Central memory CD8-positive, alpha-beta T cell (primary cell): ENCODE results near the gene GUCY2C.
"Not testable (repeated sequence)": the region's sequence is repeated elsewhere in the genome, so short reads cannot be mapped to it uniquely, and the experiment has no call there.

ENCODE experiments used
- ATAC-seq: fragments of 150-1000 bp; cut with Tn5 transposase; replicated peaks from 2 replicates; pipeline ENCODE4 v1.10.0; 2022; ENCODE audit warnings: mild to moderate bottlenecking, moderate FRiP score, moderate number of reproducible peaks; ENCODE audit not compliant: poor library complexity, severe bottlenecking; ENCODE audit errors: extremely low read depth
- DNase-seq, 2 donors: peaks; one replicate each; pipeline ENCODE4 v3.0.0; 2021; ENCODE audit warnings: low spot score in 2 of 2
- H3K27ac Mint-ChIP-seq: one replicate; pipeline ENCODE4 v1.8.0; 2022; ENCODE audit warnings: low read depth, mild to moderate bottlenecking, moderate library complexity, mixed read lengths
- H3K27me3 Mint-ChIP-seq: one replicate; pipeline ENCODE4 v1.8.0; 2022; ENCODE audit warnings: mixed read lengths
- H3K36me3 Mint-ChIP-seq: one replicate; pipeline ENCODE4 v1.8.0; 2022; ENCODE audit warnings: mild to moderate bottlenecking, moderate library complexity, mixed read lengths; ENCODE audit not compliant: insufficient read depth
- H3K4me1 Mint-ChIP-seq: one replicate; pipeline ENCODE4 v1.8.0; 2022; ENCODE audit warnings: mixed read lengths
- H3K4me3 Mint-ChIP-seq: one replicate; pipeline ENCODE4 v1.8.0; 2022; ENCODE audit warnings: mild to moderate bottlenecking, moderate library complexity, mixed read lengths
- H3K9me3 Mint-ChIP-seq: one replicate; pipeline ENCODE4 v1.8.0; 2022; ENCODE audit warnings: mixed read lengths

GUCY2C gene

DNA sequence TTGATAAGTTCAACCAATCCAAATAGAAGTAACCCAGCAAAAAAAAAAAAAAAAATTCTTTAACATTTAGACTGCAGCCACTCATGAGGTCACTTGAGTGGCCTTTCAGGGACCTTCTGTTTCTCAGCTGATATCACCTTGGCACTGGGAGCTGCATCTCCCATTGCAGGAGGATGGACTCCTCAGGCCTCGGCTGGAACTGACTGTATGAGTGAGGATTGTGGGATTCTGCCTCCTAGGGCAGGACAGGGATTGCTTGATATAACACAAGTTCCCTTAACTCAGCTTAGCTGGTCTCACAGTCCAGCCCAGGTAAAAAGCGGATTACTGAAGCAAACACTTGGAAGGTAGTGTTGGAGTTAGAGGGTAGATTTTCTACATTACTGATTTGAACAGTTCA lies 3.5 kb upstream of the GUCY2C start:
- H3K27ac Mint-ChIP-seq, result no peak overlapping the region

DNA sequence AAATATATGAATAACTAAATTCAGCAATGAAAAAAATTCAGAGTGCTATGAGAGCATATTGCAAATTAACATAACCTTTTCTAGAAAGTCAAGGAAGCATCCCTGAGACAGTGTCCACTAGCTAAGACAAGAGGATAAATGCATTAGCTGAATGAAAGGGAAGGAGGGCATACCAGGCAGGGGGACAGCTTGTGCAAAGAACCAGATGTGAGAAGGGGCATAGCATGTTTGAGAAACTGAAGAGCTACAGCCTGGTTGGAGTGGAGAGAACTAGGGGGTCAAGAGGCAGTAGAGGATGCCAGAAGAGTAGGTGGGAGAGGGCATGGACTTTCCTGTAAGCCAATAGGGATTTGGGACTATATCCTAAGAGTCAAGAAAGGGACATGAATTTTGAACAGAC lies 2.2 kb upstream of the GUCY2C start:
- no peak for DNase-seq
- Mint-ChIP-seq H3K27me3 (peaks cover 44% of the 10 kb centered on the region), H3K36me3 (no peaks in the 10 kb centered on the region), H3K27ac (no peak overlapping the region), H3K4me1 (no peaks in the 10 kb centered on the region), H3K4me3 (no peak overlapping the region), H3K9me3 (no peaks in the 10 kb centered on the region)
- no peak for ATAC-seq

More for the DNA sequence above, 3.5 kb upstream of the GUCY2C start:
- no peaks in the 10 kb centered on the region for H3K36me3 Mint-ChIP-seq
- H3K9me3 Mint-ChIP-seq, result no peaks in the 10 kb centered on the region
- no peak overlapping the region for H3K4me3 Mint-ChIP-seq
- H3K4me1 Mint-ChIP-seq, result no peaks in the 10 kb centered on the region
- DNase-seq (no peak), ATAC-seq (no peak)
- peaks cover 33% of the 10 kb centered on the region for H3K27me3 Mint-ChIP-seq

DNA sequence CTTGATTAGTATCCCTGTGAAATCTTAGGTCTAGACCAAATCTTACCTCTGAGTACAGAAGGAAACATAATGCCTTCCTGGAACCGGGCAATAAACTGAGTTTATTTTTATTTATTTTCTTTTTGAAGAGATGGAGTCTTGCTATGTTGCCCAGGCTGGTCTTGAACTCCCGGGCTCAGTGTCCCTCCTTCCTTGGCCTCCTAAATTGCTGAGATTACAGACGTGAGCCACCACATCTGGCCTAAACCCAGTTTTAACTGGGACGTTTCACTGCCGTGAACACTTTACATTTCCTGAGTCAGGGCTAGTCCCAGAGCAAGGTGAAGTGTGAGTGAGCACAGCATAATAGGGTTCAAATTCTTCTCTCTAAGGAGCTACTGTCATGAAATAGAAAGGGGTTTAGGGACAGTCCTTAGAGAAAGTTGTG lies 671 bp downstream of the GUCY2C start:
- ATAC-seq, result no peak
- Mint-ChIP-seq H3K4me1 (no peaks in the 10 kb centered on the region), H3K27me3 (peaks cover 51% of the 10 kb centered on the region), H3K4me3 (no peak overlapping the region), H3K36me3 (no peaks in the 10 kb centered on the region), H3K9me3 (no peaks in the 10 kb centered on the region), H3K27ac (no peak overlapping the region)
- DNase-seq, result no peak

DNA sequence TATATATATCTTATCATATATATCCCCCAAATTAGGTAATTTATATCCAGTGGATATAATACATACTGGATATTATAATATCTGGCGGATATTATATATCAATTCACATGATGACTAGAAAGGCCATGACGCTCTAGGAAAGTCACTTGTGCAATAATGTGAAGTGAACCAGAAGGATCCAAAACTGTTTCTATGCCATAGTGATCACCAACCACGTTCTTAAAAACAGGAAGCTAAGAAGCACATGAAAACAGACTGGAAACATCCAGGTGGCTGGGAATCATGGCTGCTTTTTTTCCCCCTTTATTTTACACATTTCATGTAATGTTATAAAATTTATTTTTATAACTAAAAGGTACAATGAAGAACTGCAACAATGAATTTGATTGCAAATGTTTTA lies 1.4 kb downstream of the GUCY2C start:
- Mint-ChIP-seq H3K36me3 (no peaks in the 10 kb centered on the region), H3K27me3 (peaks cover 51% of the 10 kb centered on the region), H3K4me3 (no peak overlapping the region), H3K4me1 (no peaks in the 10 kb centered on the region), H3K9me3 (no peaks in the 10 kb centered on the region), H3K27ac (no peak overlapping the region)
- no peak for DNase-seq
- no peak for ATAC-seq

DNA sequence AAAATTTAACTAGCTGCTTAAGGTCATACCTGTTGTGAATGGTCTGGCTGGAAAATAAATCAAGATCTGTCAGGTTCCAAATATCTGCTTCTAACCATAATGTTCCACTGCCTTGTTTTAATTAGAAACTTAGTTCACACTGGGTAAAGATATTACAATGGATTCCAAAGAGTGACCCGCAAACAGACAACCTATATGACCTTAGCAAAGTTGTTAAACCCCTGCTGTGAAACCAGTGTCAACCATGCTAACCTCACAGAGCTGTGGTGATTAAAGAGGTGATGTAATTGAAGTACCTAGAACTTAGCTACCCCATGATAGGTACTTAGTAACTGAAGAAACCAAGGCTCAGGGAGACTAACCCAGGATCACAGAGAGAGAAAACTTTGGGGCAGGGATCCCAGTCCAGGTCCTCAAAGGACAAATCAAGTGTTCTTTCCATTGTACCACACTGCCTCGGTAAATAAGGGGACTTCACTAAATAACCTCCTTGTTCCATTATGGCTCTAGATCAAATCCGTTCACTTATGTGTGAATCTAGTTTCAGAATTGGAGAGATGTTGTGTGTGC lies 2.2 kb downstream of the GUCY2C start:
- Mint-ChIP-seq H3K4me1 (no peaks in the 10 kb centered on the region), H3K27ac (no peak overlapping the region), H3K9me3 (no peaks in the 10 kb centered on the region), H3K4me3 (no peak overlapping the region), H3K27me3 (peaks cover 49% of the 10 kb centered on the region), H3K36me3 (no peaks in the 10 kb centered on the region)
- DNase-seq (no peak), ATAC-seq (no peak)

DNA sequence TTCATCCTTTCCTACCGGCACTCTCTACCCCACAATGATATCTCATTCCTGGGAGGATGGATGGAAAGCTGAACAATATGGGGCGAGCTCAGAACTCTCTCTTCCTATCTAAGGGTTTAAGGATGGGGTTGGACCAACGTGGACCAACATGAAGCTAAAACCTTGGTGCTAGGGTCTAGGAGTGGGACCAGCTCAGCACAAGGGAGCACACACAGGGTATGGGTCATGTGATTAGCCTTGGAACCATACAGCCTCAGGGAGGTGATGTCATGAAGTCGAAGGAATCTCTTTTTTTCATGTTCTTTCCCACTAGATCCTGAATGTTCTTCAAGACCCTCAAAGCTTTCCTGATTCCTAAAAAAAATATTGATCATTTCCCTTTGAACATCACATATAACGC lies 3.3 kb downstream of the GUCY2C start:
- Mint-ChIP-seq H3K9me3 (no peaks in the 10 kb centered on the region), H3K27ac (no peak overlapping the region), H3K4me1 (no peaks in the 10 kb centered on the region), H3K27me3 (peaks cover 38% of the 10 kb centered on the region), H3K36me3 (no peaks in the 10 kb centered on the region), H3K4me3 (no peak overlapping the region)
- ATAC-seq (no peak), DNase-seq (no peak)

DNA sequence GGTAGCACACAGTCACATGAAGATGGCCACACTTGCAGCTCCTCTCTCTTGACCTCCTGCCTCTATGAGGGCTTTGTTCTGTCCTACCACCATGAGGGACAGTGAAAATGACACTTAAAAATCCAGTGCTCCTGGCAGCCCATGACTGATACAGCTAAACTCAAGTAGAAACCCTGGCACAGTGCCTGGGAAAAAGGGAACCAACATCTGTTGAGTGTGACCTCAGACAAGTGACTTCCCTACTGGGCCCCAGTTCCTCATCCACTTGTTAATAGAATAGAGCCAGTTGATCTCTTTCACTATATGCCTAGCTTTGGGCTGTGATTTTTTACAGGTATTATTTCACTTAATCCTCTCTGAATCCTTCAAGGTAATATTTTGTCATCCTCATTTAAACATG lies 4.8 kb downstream of the GUCY2C start:
- DNase-seq (no peak), ATAC-seq (no peak)
- Mint-ChIP-seq H3K9me3 (no peaks in the 10 kb centered on the region), H3K27me3 (peaks cover 27% of the 10 kb centered on the region), H3K27ac (no peak overlapping the region), H3K36me3 (no peaks in the 10 kb centered on the region), H3K4me3 (no peak overlapping the region), H3K4me1 (no peaks in the 10 kb centered on the region)

DNA sequence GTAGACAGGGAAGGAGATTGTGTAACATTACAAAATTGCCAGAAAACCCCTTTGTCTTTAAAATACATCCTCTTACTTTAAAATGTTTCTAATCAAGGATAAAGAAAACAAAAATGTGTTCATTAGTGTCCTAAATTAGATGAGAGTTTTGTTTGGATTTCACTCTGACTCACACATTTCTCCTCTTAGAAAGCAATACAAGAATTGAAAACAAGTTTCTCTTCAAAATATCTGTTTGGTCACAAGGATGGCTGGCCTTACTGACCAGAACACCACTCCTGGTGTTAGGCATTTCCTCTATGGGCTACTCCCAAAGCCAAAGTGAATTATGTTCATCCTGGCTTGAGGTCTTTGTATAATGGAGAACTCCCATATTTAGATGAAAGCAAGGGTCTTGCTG lies 6.4 kb downstream of the GUCY2C start:
- H3K36me3 Mint-ChIP-seq, result no peaks in the 10 kb centered on the region
- no peak for DNase-seq
- no peaks in the 10 kb centered on the region for H3K9me3 Mint-ChIP-seq
- H3K27ac Mint-ChIP-seq, result no peak overlapping the region
- H3K4me1 Mint-ChIP-seq, result no peaks in the 10 kb centered on the region
- peaks cover 18% of the 10 kb centered on the region for H3K27me3 Mint-ChIP-seq
- H3K4me3 Mint-ChIP-seq, result no peak overlapping the region
- no peak for ATAC-seq

DNA sequence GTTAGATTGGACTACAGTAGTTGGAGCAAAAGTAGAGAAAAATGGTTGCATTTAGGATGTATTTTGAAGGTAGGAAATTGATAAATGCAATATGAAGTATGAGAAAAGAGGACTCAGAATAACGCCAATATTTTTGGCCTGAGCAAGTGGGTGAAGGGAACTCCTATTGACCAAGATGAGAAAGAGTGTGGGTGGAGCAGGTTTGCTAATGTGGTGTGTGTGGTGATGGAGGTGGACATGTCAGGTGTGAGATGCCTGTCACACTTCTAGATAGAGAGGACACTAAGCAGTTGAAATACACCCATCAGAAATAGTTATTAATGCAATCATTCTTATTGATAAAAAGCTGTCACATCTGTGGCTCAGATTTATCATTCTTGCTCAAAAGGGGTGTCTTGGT lies 7.3 kb downstream of the GUCY2C start:
- no peak for ATAC-seq
- Mint-ChIP-seq H3K36me3 (no peaks in the 10 kb centered on the region), H3K4me1 (no peaks in the 10 kb centered on the region), H3K27ac (no peak overlapping the region), H3K9me3 (no peaks in the 10 kb centered on the region), H3K4me3 (no peak overlapping the region), H3K27me3 (peaks cover 13% of the 10 kb centered on the region)
- DNase-seq, result no peak

DNA sequence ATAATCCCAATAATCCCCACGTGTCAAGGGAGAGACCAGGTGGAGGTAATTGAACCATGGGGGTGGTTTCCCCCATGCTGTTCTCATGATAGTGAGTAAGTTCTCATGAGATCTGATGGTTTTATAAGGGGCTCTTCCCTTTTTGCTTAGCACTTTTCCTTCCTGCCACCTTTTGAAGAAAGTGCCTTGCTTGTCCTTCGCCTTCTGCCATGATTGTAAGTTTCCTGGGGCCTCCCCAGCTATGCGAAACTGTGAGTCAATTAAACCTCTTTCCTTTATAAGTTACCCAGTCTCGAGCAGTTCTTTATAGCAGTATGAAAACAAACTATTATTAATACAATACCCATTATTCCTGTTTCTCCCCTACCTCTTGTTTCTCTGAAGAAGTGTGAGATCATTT lies 14.2 kb downstream of the GUCY2C start:
- not testable (repeated sequence) for H3K4me1 Mint-ChIP-seq, H3K27me3 Mint-ChIP-seq, ATAC-seq, H3K4me3 Mint-ChIP-seq, H3K9me3 Mint-ChIP-seq, DNase-seq, H3K36me3 Mint-ChIP-seq, H3K27ac Mint-ChIP-seq

DNA sequence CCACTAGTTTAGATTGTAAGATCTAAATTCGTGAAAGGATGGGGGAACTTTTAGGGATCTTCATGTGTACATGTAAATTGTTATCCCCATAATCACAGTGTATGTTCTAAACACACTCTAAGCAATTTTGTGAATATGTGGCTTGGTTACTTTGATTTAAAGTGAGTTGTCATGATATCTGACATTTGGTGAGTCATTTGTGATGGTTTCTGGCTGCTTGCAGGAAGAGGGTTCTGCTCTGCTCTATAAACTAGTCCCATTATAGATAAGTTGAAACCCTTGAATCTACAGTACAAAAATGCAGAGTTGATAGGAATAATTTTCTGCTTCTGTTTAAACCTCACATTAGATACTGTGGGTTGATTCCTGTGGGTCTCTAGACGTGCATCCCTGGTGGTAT lies 14.8 kb downstream of the GUCY2C start:
- ATAC-seq (no peak), DNase-seq (no peak)
- no peak overlapping the region for H3K27ac Mint-ChIP-seq
- no peaks in the 10 kb centered on the region for H3K36me3 Mint-ChIP-seq
- no peaks in the 10 kb centered on the region for H3K9me3 Mint-ChIP-seq
- no peaks in the 10 kb centered on the region for H3K4me1 Mint-ChIP-seq
- H3K27me3 Mint-ChIP-seq, result no peaks in the 10 kb centered on the region
- H3K4me3 Mint-ChIP-seq, result no peak overlapping the region

DNA sequence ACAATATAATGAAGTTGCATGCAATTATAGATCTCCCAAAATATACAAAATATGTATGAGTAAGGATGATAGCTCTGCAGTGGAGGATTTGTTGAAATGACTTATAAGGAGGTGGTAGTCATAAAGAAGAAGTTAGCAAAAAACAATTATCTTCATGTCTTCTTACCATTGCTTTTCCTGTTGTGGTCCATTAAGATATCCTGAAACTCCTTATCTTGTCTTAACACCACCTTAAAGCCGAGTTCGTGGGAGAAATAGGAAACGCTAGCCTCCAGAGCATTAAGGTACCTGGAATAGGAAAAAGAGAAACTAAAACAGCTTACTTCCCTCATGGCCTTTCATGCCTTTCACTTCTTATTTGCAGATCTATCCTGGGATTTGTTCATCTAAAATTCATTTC lies 15.2 kb downstream of the GUCY2C start:
- Mint-ChIP-seq H3K36me3 (no peaks in the 10 kb centered on the region), H3K9me3 (no peaks in the 10 kb centered on the region), H3K27me3 (peaks cover 3% of the 10 kb centered on the region), H3K27ac (no peak overlapping the region), H3K4me3 (no peak overlapping the region), H3K4me1 (no peaks in the 10 kb centered on the region)
- ATAC-seq, result no peak
- no peak for DNase-seq

DNA sequence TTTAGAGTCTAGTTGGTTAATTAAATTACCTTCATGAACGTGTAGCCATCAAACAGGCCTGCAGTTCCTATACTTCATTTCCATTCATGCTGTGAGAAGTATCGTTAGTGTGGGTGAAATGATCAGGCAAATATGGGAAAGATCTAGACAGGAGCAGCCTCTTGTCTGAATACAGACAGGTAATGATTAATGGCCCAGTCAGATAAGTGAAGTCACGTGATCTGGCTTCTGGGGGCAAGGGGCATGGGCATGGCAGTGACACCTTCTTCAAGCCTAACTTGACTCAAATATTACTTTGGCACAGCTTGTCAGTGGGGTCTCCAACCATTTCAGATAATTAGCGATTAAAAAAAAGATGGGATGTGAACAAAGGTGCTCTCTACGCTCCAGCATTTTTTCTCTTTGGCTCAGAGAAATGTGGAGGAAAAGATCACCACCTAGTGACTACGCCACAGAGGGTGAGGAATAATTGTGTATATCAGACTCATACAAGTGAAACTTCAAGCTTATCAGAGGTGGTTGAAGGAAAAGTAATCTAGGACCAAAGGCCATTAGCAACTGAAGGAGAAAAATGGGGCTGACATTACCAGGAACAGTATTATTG lies 17.8 kb downstream of the GUCY2C start:
- no peak for ATAC-seq
- no peak for DNase-seq
- no peaks in the 10 kb centered on the region for H3K36me3 Mint-ChIP-seq
- no peaks in the 10 kb centered on the region for H3K9me3 Mint-ChIP-seq
- peaks cover 25% of the 10 kb centered on the region for H3K27me3 Mint-ChIP-seq
- no peak overlapping the region for H3K4me3 Mint-ChIP-seq
- H3K27ac Mint-ChIP-seq, result no peak overlapping the region
- no peaks in the 10 kb centered on the region for H3K4me1 Mint-ChIP-seq
